ENCODE data around the gene TBCD.

DNA sequence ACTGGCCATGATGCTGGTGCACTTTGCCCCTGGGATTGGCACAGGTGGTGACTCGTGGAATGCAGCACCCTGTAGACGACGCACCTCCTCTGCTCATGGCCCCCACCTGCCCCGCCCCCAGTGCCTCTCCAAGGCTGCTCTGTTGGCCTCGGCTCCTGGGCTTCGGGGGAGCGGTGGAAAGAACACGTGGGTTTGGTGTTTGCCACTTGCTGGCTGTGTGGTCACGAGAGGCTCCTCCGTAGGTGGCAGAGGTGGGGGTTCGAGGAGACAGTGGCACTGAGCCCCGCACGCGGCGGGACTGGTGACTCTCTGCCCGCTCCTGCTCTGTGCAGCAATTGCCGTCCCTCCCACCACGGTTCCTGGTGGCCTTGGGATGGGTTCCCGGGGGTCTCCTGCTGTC is 170.8 kb downstream of the TBCD start:
- TF ChIP-seq, protein P1, sequence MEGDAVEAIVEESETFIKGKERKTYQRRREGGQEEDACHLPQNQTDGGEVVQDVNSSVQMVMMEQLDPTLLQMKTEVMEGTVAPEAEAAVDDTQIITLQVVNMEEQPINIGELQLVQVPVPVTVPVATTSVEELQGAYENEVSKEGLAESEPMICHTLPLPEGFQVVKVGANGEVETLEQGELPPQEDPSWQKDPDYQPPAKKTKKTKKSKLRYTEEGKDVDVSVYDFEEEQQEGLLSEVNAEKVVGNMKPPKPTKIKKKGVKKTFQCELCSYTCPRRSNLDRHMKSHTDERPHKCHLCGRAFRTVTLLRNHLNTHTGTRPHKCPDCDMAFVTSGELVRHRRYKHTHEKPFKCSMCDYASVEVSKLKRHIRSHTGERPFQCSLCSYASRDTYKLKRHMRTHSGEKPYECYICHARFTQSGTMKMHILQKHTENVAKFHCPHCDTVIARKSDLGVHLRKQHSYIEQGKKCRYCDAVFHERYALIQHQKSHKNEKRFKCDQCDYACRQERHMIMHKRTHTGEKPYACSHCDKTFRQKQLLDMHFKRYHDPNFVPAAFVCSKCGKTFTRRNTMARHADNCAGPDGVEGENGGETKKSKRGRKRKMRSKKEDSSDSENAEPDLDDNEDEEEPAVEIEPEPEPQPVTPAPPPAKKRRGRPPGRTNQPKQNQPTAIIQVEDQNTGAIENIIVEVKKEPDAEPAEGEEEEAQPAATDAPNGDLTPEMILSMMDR (IDR thresholded peaks at IDR 0.05), result no peak
- TF ChIP-seq POLR2A (IDR thresholded peaks at IDR 0.05), result no peak
